ENCODE results near the gene ACOX2. TPM values are rescaled to one million over a fixed set of nuclear protein-coding genes. Genes with fewer than 3 reads are reported as not detected.

Gene ACOX2
- total RNA-seq, 1 donor from 2014 or later = 7.6 TPM

DNA sequence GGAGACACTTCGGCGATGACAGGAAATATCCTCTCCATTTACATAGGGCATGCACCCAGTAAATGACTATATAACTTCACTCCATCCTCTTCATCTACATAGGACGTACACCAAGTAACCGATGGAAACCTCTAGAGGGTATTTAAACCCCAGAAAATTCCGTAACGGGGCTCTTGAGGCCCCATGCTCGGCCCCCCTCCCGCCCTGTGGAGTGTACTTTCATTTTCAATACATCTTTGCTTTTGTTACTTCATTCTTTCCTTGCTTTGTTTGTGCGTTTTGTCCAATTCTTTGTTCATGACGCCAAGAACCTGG lies 47.7 kb upstream of the ACOX2 start:
- Histone ChIP-seq H3K9me3 (ENCODE audit: low read depth) (no peaks in the 10 kb centered on the region), H3K36me3 (no peaks in the 10 kb centered on the region), H3K4me2 (peak overlapping the region; percentile 83), H3K79me2 (ENCODE audit: low read depth) (no peaks in the 10 kb centered on the region), H3F3A (ENCODE audit: low read depth) (peaks cover 49% of the 10 kb centered on the region), H3K4me1 (peaks cover 60% of the 10 kb centered on the region), H3K4me3 (no peak overlapping the region), H3K27ac (no peak overlapping the region), H3K27me3 (peaks cover 54% of the 10 kb centered on the region), H2AFZ (replicated peaks) (no peak overlapping the region), H4K20me1 (ENCODE audit: low read depth) (no peaks in the 10 kb centered on the region), H3K9ac (no peak overlapping the region)
- Mint-ChIP-seq H3K4me3 (peak overlapping the region; percentile 73), H3K4me1 (peaks cover 72% of the 10 kb centered on the region), H3K9me3 (peaks cover 3% of the 10 kb centered on the region), H3K27me3 (ENCODE audit: insufficient read depth, low read depth) (peaks cover 30% of the 10 kb centered on the region), H3K36me3 (no peaks in the 10 kb centered on the region), H3K27ac (peak overlapping the region; percentile 80)
- no peak for DNase-seq (ENCODE audit: low spot score)
- TF ChIP-seq EZH2 (IDR thresholded peaks at IDR 0.05) (no peak), EZH2phosphoT487 (IDR thresholded peaks at IDR 0.05) (no peak)
- TF ChIP-seq, protein P1, sequence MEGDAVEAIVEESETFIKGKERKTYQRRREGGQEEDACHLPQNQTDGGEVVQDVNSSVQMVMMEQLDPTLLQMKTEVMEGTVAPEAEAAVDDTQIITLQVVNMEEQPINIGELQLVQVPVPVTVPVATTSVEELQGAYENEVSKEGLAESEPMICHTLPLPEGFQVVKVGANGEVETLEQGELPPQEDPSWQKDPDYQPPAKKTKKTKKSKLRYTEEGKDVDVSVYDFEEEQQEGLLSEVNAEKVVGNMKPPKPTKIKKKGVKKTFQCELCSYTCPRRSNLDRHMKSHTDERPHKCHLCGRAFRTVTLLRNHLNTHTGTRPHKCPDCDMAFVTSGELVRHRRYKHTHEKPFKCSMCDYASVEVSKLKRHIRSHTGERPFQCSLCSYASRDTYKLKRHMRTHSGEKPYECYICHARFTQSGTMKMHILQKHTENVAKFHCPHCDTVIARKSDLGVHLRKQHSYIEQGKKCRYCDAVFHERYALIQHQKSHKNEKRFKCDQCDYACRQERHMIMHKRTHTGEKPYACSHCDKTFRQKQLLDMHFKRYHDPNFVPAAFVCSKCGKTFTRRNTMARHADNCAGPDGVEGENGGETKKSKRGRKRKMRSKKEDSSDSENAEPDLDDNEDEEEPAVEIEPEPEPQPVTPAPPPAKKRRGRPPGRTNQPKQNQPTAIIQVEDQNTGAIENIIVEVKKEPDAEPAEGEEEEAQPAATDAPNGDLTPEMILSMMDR (IDR thresholded peaks at IDR 0.05) = no peak

DNA sequence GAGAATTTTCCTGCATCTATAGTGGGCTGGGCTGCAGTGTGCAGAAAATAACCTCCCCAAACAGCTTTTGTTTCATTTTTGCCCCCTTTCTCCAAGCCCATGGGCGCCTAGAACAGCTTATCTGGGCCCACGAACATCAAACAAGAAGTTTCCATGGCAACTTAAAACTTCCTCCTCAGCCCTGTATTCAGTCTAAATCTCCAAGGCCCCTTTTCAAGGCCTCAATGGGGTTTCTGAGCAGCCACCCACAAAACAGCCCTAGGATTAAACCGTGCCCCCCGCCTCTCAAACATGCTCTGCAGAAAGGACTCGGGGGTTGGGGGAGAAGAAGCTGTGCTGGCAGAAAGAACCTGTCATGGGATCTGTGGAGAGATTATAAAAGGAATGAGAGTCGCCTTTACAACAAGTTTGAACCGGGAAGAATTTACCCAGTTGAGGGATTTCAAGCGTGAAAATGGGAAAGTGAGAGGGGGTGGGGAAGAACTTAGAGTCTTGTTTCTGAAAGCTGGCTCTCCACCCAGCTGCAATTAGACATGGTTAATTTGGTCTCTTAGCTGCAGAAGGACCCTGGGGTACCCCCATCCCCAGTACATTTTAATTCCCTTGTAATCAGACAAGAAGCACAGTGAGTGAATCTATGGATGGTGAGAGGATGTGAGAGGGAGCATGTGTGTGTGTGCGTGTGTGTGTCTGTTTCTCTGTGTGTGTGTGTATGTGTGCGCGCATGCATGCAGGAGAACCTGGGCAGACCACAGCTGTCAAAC lies 44.5 kb upstream of the ACOX2 start:
- peaks cover 35% of the 10 kb centered on the region for H3K27me3 Mint-ChIP-seq (ENCODE audit: insufficient read depth, low read depth)
- TF ChIP-seq EZH2phosphoT487 (IDR thresholded peaks at IDR 0.05) (peak; percentile 88), EZH2 (IDR thresholded peaks at IDR 0.05) (peak; percentile 32)
- TF ChIP-seq, protein P1 (IDR thresholded peaks at IDR 0.05) = no peak
- peak overlapping the region; percentile 94 for H3K27ac ChIP-seq
- peaks cover 38% of the 10 kb centered on the region for H3K27me3 ChIP-seq
- H3K36me3 Mint-ChIP-seq = peaks cover 2% of the 10 kb centered on the region
- H2AFZ ChIP-seq (replicated peaks) = no peak overlapping the region
- DNase-seq (ENCODE audit: low spot score) = peak; percentile 95
- peak overlapping the region; percentile 93 for H3K27ac Mint-ChIP-seq
- peaks cover 8% of the 10 kb centered on the region for H3K9me3 Mint-ChIP-seq
- peak overlapping the region; percentile 74 for H3K4me2 ChIP-seq
- no peak overlapping the region for H3K9ac ChIP-seq
- H3K4me1 Mint-ChIP-seq = peaks cover 82% of the 10 kb centered on the region
- H3K4me3 Mint-ChIP-seq = peak overlapping the region; percentile 69
- no peaks in the 10 kb centered on the region for H3K36me3 ChIP-seq
- peaks cover 50% of the 10 kb centered on the region for H3F3A ChIP-seq (ENCODE audit: low read depth)
- H3K9me3 ChIP-seq (ENCODE audit: low read depth) = no peaks in the 10 kb centered on the region
- peak overlapping the region; percentile 28 for H3K4me3 ChIP-seq
- H4K20me1 ChIP-seq (ENCODE audit: low read depth) = no peaks in the 10 kb centered on the region
- peaks cover 66% of the 10 kb centered on the region for H3K4me1 ChIP-seq
- no peaks in the 10 kb centered on the region for H3K79me2 ChIP-seq (ENCODE audit: low read depth)

- Mint-ChIP-seq H3K9me3 (peaks cover 8% of the 10 kb centered on the region), H3K4me3 (peak overlapping the region; percentile 43), H3K4me1 (peaks cover 82% of the 10 kb centered on the region), H3K27me3 (ENCODE audit: insufficient read depth, low read depth) (peaks cover 29% of the 10 kb centered on the region), H3K27ac (peak overlapping the region; percentile 93), H3K36me3 (peaks cover 2% of the 10 kb centered on the region)
- Histone ChIP-seq H3K4me1 (peaks cover 65% of the 10 kb centered on the region), H3K9ac (no peak overlapping the region), H3K9me3 (ENCODE audit: low read depth) (no peaks in the 10 kb centered on the region), H3K4me3 (peak overlapping the region; percentile 28), H3F3A (ENCODE audit: low read depth) (peaks cover 45% of the 10 kb centered on the region), H3K27ac (peak overlapping the region; percentile 94), H3K27me3 (peaks cover 31% of the 10 kb centered on the region), H3K36me3 (no peaks in the 10 kb centered on the region), H4K20me1 (ENCODE audit: low read depth) (no peaks in the 10 kb centered on the region), H2AFZ (replicated peaks) (no peak overlapping the region), H3K79me2 (ENCODE audit: low read depth) (no peaks in the 10 kb centered on the region), H3K4me2 (peak overlapping the region; percentile 74)
- no peak for TF ChIP-seq EZH2phosphoT487 (IDR thresholded peaks at IDR 0.05)
- no peak for TF ChIP-seq EZH2 (IDR thresholded peaks at IDR 0.05)
- TF ChIP-seq, protein P1 (IDR thresholded peaks at IDR 0.05) = no peak
- DNase-seq (ENCODE audit: low spot score) = no peak
Measured at GRCh38 chr3:58580826-58581327, 43.9 kb upstream of the ACOX2 start.
